ENCODE data around the gene PHLDB2. TPM values are rescaled to one million over a fixed set of nuclear protein-coding genes. Genes with fewer than 3 reads are reported as not detected.

The PHLDB2 gene
- total and polyA plus RNA-seq, 2 of the 8 experiments (the other 6 are each of a cell fraction or from before 2014, with no cell fraction given): 5.8 to 22.6 TPM

GRCh38 chr3:111939873-111940272, 80.8 kb downstream of the PHLDB2 start (continued):
- TF ChIP-seq CBX5 (IDR thresholded peaks at IDR 0.05; ENCODE audit: low read depth, low read length): no peak
- TF ChIP-seq KDM5A (IDR thresholded peaks at IDR 0.05; ENCODE audit: low read length): no peak
- TF ChIP-seq CHD2 (IDR thresholded peaks at IDR 0.05; ENCODE audit: low read length): no peak
- no peak for TF ChIP-seq POLR2A (IDR thresholded peaks at IDR 0.05; ENCODE audit: control extremely low read depth in 1 of 2, low read depth in 2 of 2, low read length in 2 of 2)
- TF ChIP-seq, protein P1, sequence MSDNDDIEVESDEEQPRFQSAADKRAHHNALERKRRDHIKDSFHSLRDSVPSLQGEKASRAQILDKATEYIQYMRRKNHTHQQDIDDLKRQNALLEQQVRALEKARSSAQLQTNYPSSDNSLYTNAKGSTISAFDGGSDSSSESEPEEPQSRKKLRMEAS (IDR thresholded peaks at IDR 0.05): no peak

Data from H1 (cell line).